GM12872 (cell line): ENCODE measurements around the gene NDUFA12.

Source experiments
- TF ChIP-seq, protein P1 (sequence below): IDR thresholded peaks from 3 replicates; pipeline ENCODE4 v1.5.1; 2011; ENCODE audit warnings: low read depth, mild to moderate bottlenecking, low read length, moderate library complexity; ENCODE audit not compliant: insufficient read depth

The NDUFA12 gene

DNA sequence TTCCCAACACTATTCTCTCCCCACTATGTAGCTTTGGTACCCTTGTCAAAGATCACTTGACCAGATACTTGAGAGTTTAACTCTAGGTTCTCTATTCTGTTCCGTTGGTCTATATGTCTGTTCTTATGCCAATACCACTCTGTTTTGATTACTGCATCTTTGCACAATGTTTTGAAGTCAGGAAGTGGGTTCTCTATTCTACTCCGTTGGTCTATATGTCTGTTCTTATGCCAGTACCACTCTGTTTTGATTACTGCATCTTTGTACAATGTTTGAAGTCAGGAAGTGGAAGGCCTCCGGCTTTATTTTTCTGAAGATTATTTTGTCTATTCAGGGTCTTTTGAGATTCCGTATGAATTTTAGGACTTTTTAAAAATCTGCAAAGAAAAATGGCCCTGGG, 2.7 kb upstream of the NDUFA12 start:
- TF ChIP-seq, protein P1, sequence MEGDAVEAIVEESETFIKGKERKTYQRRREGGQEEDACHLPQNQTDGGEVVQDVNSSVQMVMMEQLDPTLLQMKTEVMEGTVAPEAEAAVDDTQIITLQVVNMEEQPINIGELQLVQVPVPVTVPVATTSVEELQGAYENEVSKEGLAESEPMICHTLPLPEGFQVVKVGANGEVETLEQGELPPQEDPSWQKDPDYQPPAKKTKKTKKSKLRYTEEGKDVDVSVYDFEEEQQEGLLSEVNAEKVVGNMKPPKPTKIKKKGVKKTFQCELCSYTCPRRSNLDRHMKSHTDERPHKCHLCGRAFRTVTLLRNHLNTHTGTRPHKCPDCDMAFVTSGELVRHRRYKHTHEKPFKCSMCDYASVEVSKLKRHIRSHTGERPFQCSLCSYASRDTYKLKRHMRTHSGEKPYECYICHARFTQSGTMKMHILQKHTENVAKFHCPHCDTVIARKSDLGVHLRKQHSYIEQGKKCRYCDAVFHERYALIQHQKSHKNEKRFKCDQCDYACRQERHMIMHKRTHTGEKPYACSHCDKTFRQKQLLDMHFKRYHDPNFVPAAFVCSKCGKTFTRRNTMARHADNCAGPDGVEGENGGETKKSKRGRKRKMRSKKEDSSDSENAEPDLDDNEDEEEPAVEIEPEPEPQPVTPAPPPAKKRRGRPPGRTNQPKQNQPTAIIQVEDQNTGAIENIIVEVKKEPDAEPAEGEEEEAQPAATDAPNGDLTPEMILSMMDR: no peak

DNA sequence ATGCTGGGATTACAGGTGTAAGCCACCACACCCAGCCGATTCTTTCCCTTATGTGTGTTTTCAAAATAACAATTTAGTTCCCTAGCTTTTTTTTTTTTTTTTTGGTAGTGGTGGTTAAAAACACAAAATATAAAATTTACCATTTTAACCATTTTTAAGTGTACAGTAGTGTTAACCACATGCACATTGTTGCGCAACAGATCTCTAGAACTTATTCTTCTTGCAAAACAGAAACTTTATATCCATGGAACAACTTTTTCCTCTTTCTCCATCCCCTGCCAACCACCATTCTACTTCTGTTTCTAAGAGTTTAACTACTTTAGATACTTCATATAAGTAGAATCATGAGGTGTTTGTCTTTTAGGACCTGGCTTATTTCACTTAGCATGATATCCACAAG, 1.1 kb upstream of the NDUFA12 start:
- TF ChIP-seq, protein P1: no peak

DNA sequence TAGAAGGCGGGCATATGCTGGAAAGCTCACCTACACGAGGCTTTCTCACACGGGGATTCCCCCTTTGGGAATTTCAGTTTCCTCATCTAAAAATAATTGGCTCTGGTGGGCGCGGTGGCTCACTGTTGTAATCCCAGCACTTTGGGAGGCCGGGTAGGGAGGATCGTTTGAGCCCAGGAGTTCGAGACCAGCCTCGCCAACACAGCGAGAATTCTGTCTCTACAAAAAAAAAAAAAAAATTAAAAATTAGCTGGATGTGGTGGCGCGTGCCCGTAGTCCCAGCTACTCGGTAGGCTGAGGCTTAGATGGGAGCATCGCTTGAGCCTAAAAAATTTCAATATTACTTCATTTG, 400 bp upstream of the NDUFA12 start:
- TF ChIP-seq, protein P1: no peak

DNA sequence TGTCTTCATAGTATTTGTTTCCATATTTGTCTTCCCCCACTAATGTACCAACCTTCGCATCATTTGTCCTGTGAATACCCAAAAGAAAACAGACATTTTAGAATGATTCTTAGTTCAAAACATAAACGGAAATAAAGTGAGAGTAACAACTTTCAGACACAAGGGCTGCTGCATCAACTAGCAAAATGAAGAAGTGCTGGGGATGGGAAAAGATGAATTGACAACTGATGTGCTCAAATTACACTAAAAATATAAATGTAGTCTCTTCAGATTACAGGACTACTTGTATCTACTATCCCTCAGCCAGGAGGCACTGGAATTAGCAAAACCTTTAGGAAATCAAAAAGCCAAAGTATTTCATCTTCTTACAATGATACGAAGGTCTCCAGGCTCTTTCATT, 743 bp downstream of the NDUFA12 start:
- TF ChIP-seq, protein P1: no peak

DNA sequence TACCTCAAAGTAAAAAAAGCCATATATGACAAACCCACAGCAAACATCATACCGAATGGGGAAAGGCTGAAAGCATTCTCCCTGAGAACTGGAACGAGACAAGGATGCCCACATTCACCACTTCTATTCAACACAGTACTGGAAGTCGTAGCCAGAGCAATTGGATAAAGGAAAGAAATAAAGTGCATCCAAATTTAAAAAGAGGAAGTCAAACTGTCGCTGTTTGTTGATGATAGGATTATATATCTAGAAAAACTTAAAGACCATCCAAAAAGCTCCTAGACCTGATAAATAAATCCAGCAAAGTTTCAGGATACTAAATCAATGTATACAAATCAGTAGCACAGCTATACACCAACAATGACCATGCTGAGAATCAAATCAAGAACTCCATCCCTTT, 5.2 kb downstream of the NDUFA12 start:
- TF ChIP-seq, protein P1: no peak

DNA sequence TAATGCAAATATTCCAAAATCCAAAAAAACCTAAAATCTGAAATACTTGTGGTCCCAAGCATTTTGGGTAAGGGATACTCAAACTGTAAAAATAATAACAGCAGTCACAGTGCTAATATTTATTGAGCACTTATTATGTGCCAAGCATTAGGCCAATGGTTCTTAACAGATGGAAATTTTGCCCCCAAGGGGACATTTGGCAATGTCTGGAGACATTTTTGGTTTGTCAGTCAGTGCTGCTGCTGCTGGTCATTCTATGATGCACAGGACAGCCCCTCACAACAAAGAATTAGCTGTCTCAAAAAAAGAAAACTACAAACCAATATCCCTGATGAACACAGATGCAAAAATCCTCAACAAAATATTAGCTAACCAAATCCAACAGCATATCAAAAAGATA, 5.8 kb downstream of the NDUFA12 start:
- TF ChIP-seq, protein P1: no peak

DNA sequence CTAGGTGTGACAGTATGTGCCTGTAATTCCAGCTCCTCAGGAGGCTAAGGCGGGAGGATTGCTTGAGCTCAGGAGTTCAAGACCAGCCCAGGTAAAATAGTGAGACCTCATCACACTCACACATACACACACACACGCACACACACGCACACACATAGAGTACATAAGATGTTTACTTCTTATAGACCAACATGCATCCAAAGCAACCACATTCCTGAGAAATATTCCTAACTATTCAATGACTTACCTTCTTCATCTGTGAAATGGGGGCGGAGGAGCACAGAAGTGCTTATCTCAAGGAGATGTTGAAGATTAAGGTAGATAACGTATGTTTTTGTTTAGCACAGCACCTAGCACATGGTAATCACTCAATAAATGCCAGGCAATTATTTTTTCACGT, 6.4 kb downstream of the NDUFA12 start:
- TF ChIP-seq, protein P1: no peak

DNA sequence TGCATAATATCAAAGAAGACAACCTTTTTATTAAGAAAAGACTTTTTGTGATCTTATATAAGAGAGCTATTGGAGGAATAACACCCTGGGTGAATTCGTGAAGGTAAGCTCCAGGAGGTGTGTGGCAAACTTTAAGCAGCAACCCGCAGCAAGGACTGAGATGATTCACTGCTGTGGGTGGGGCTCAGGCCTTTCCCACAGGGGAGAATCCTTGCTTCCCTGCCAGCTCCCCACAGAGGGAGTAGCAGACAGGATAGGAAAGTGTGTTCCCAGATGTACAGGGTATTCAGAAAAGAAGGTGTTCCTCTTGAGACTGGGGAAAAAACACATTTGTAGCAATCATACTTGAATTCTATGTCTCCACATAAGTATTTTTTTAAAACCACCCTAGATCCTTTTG, 9.2 kb downstream of the NDUFA12 start:
- TF ChIP-seq, protein P1: no peak
